ENCODE results near the gene GALK2. TPM values are rescaled to one million over a fixed set of nuclear protein-coding genes. Genes with fewer than 3 reads are reported as not detected.
"Not testable (repeated sequence)": the region's sequence is repeated elsewhere in the genome, so short reads cannot be mapped to it uniquely, and the experiment has no call there.

GALK2 gene
- total RNA-seq, 1 donor from 2014 or later, result 23.5 TPM

- H3K36me3 Mint-ChIP-seq (ENCODE audit: low read depth), result peaks cover 15% of the 10 kb centered on the region
- DNase-seq (ENCODE audit: low spot score); H3K4me3 Mint-ChIP-seq; intact Hi-C loops (cut with micrococcal nuclease); H3K27ac Mint-ChIP-seq; H3K9me3 Mint-ChIP-seq; H3K27me3 Mint-ChIP-seq (ENCODE audit: insufficient read depth): not testable (repeated sequence)
- H3K4me1 Mint-ChIP-seq (ENCODE audit: low read depth), result peaks cover 36% of the 10 kb centered on the region
These were observed 5.7 kb downstream of the GALK2 start for GRCh38 chr15:49175582-49176397.

- peaks cover 14% of the 10 kb centered on the region for H3K4me1 Mint-ChIP-seq (ENCODE audit: low read depth)
- no peak overlapping the region for H3K27ac Mint-ChIP-seq
- intact Hi-C loops (cut with micrococcal nuclease), result no loop called here
- H3K36me3 Mint-ChIP-seq (ENCODE audit: low read depth), result peaks cover 20% of the 10 kb centered on the region
- peaks cover 1% of the 10 kb centered on the region for H3K27me3 Mint-ChIP-seq (ENCODE audit: insufficient read depth)
- H3K9me3 Mint-ChIP-seq, result no peaks in the 10 kb centered on the region
- no peak for DNase-seq (ENCODE audit: low spot score)
- H3K4me3 Mint-ChIP-seq, result no peak overlapping the region
These were observed 8.4 kb downstream of the GALK2 start for GRCh38 chr15:49178497-49178896.

GRCh38 chr15:49179433-49180190 is 9.6 kb downstream of the GALK2 start:
- peaks cover 1% of the 10 kb centered on the region for H3K27me3 Mint-ChIP-seq (ENCODE audit: insufficient read depth)
- H3K36me3 Mint-ChIP-seq (ENCODE audit: low read depth), result peaks cover 20% of the 10 kb centered on the region
- peaks cover 13% of the 10 kb centered on the region for H3K4me1 Mint-ChIP-seq (ENCODE audit: low read depth)
- H3K4me3 Mint-ChIP-seq, result no peak overlapping the region
- intact Hi-C loops (cut with micrococcal nuclease), result no loop called here
- no peaks in the 10 kb centered on the region for H3K9me3 Mint-ChIP-seq
- H3K27ac Mint-ChIP-seq, result no peak overlapping the region
- no peak for DNase-seq (ENCODE audit: low spot score)

GRCh38 chr15:49182128-49182527 is 12.1 kb downstream of the GALK2 start:
- no peak for DNase-seq (ENCODE audit: low spot score)

GRCh38 chr15:49183741-49184140 is 13.7 kb downstream of the GALK2 start:
- DNase-seq (ENCODE audit: low spot score); H3K27me3 Mint-ChIP-seq (ENCODE audit: insufficient read depth); H3K4me3 Mint-ChIP-seq; intact Hi-C loops (cut with micrococcal nuclease); H3K27ac Mint-ChIP-seq; H3K9me3 Mint-ChIP-seq: not testable (repeated sequence)
- Mint-ChIP-seq H3K36me3 (ENCODE audit: low read depth) (peaks cover 21% of the 10 kb centered on the region), H3K4me1 (ENCODE audit: low read depth) (peaks cover 18% of the 10 kb centered on the region)

More at GRCh38 chr15:49182128-49182527, 12.1 kb downstream of the GALK2 start:
- Mint-ChIP-seq H3K9me3 (no peaks in the 10 kb centered on the region), H3K27me3 (ENCODE audit: insufficient read depth) (peaks cover 1% of the 10 kb centered on the region), H3K4me3 (no peak overlapping the region), H3K4me1 (ENCODE audit: low read depth) (peaks cover 13% of the 10 kb centered on the region), H3K27ac (no peak overlapping the region), H3K36me3 (ENCODE audit: low read depth) (peaks cover 18% of the 10 kb centered on the region)
- intact Hi-C loops (cut with micrococcal nuclease), result no loop called here

GRCh38 chr15:49185473-49185872 is 15.4 kb downstream of the GALK2 start:
- DNase-seq (ENCODE audit: low spot score), result no peak
- Mint-ChIP-seq H3K27ac (no peak overlapping the region), H3K4me1 (ENCODE audit: low read depth) (peaks cover 18% of the 10 kb centered on the region), H3K4me3 (no peak overlapping the region), H3K9me3 (no peaks in the 10 kb centered on the region), H3K27me3 (ENCODE audit: insufficient read depth) (peaks cover 1% of the 10 kb centered on the region), H3K36me3 (ENCODE audit: low read depth) (peaks cover 21% of the 10 kb centered on the region)
- intact Hi-C loops (cut with micrococcal nuclease), result no loop called here

GRCh38 chr15:49187549-49188245 is 17.6 kb downstream of the GALK2 start:
- intact Hi-C loops (cut with micrococcal nuclease), result no loop called here
- Mint-ChIP-seq H3K27me3 (ENCODE audit: insufficient read depth) (no peaks in the 10 kb centered on the region), H3K4me1 (ENCODE audit: low read depth) (peaks cover 23% of the 10 kb centered on the region), H3K36me3 (ENCODE audit: low read depth) (peaks cover 17% of the 10 kb centered on the region), H3K9me3 (no peaks in the 10 kb centered on the region), H3K4me3 (no peak overlapping the region), H3K27ac (no peak overlapping the region)
- no peak for DNase-seq (ENCODE audit: low spot score)

- no peak overlapping the region for H3K4me3 Mint-ChIP-seq
- H3K4me1 Mint-ChIP-seq (ENCODE audit: low read depth), result peaks cover 23% of the 10 kb centered on the region
- intact Hi-C loops (cut with micrococcal nuclease), result no loop called here
- no peak for DNase-seq (ENCODE audit: low spot score)
- H3K27ac Mint-ChIP-seq, result no peak overlapping the region
- no peaks in the 10 kb centered on the region for H3K9me3 Mint-ChIP-seq
- no peaks in the 10 kb centered on the region for H3K27me3 Mint-ChIP-seq (ENCODE audit: insufficient read depth)
- H3K36me3 Mint-ChIP-seq (ENCODE audit: low read depth), result peaks cover 16% of the 10 kb centered on the region
These were observed 18.9 kb downstream of the GALK2 start for GRCh38 chr15:49188933-49189332.

GRCh38 chr15:49189631-49190030 is 19.6 kb downstream of the GALK2 start:
- DNase-seq (ENCODE audit: low spot score), result no peak
- peaks cover 16% of the 10 kb centered on the region for H3K36me3 Mint-ChIP-seq (ENCODE audit: low read depth)
- peaks cover 23% of the 10 kb centered on the region for H3K4me1 Mint-ChIP-seq (ENCODE audit: low read depth)
- H3K4me3 Mint-ChIP-seq, result no peak overlapping the region
- intact Hi-C loops (cut with micrococcal nuclease), result no loop called here
- H3K27me3 Mint-ChIP-seq (ENCODE audit: insufficient read depth), result no peaks in the 10 kb centered on the region
- no peaks in the 10 kb centered on the region for H3K9me3 Mint-ChIP-seq
- H3K27ac Mint-ChIP-seq, result no peak overlapping the region

- no peaks in the 10 kb centered on the region for H3K27me3 Mint-ChIP-seq (ENCODE audit: insufficient read depth)
- no peak for DNase-seq (ENCODE audit: low spot score)
- H3K9me3 Mint-ChIP-seq, result no peaks in the 10 kb centered on the region
- H3K27ac Mint-ChIP-seq, result no peak overlapping the region
- peaks cover 9% of the 10 kb centered on the region for H3K36me3 Mint-ChIP-seq (ENCODE audit: low read depth)
- peaks cover 17% of the 10 kb centered on the region for H3K4me1 Mint-ChIP-seq (ENCODE audit: low read depth)
- H3K4me3 Mint-ChIP-seq, result no peak overlapping the region
- intact Hi-C loops (cut with micrococcal nuclease), result no loop called here
These were observed 20.5 kb downstream of the GALK2 start for GRCh38 chr15:49190586-49190985.

- Mint-ChIP-seq H3K4me3 (no peak overlapping the region), H3K4me1 (ENCODE audit: low read depth) (peaks cover 11% of the 10 kb centered on the region), H3K27me3 (ENCODE audit: insufficient read depth) (no peaks in the 10 kb centered on the region), H3K27ac (no peak overlapping the region), H3K9me3 (no peaks in the 10 kb centered on the region), H3K36me3 (ENCODE audit: low read depth) (peaks cover 9% of the 10 kb centered on the region)
- intact Hi-C loops (cut with micrococcal nuclease), result no loop called here
- no peak for DNase-seq (ENCODE audit: low spot score)
These were observed 21.8 kb downstream of the GALK2 start for GRCh38 chr15:49191892-49192291.

GRCh38 chr15:49196856-49197255 is 26.8 kb downstream of the GALK2 start:
- no peak for DNase-seq (ENCODE audit: low spot score)
- H3K36me3 Mint-ChIP-seq (ENCODE audit: low read depth), result peaks cover 4% of the 10 kb centered on the region
- no peak overlapping the region for H3K27ac Mint-ChIP-seq
- intact Hi-C loops (cut with micrococcal nuclease), result no loop called here
- no peaks in the 10 kb centered on the region for H3K27me3 Mint-ChIP-seq (ENCODE audit: insufficient read depth)
- H3K4me1 Mint-ChIP-seq (ENCODE audit: low read depth), result no peaks in the 10 kb centered on the region
- no peak overlapping the region for H3K4me3 Mint-ChIP-seq
- no peaks in the 10 kb centered on the region for H3K9me3 Mint-ChIP-seq

GRCh38 chr15:49199666-49200065 is 29.6 kb downstream of the GALK2 start:
- Mint-ChIP-seq H3K4me3 (no peak overlapping the region), H3K9me3 (peaks cover 1% of the 10 kb centered on the region), H3K27me3 (ENCODE audit: insufficient read depth) (no peaks in the 10 kb centered on the region), H3K36me3 (ENCODE audit: low read depth) (peaks cover 21% of the 10 kb centered on the region), H3K27ac (no peak overlapping the region), H3K4me1 (ENCODE audit: low read depth) (no peaks in the 10 kb centered on the region)
- intact Hi-C loops (cut with micrococcal nuclease), result no loop called here
- no peak for DNase-seq (ENCODE audit: low spot score)
